ENCODE data around the gene DHRS7C.
A peak's percentile ranks its signal among the peaks of the same experiment; 100 is the strongest.
"Not testable (repeated sequence)": the region's sequence is repeated elsewhere in the genome, so short reads cannot be mapped to it uniquely, and the experiment has no call there.

Gene DHRS7C

GRCh38 chr17:9810100-9810949 lies 18.9 kb upstream of the DHRS7C start:
- DNase-seq, result no peak

DNA sequence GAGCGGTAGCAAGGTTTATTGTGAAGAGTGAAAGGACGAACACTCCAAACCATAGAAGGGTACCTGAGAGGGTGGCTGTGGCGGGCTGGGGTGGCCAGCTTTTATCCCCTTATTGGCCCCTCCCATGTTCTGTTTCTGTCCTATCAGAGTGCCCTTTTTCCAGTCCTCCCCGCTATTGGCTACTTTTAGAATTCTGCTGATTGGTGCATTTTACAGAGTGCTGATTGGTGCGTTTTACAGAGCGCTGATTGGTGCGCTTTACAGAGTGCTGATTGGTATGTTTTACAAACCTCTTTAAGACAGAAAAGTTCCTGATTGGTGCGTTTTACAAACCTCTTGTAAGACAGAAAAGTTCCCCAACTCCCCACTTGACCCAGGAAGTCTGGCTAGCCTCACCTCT lies 18.0 kb upstream of the DHRS7C start:
- DNase-seq, result no peak

- no peak for DNase-seq
Measured at GRCh38 chr17:9806699-9807098, 15.3 kb upstream of the DHRS7C start.

DNA sequence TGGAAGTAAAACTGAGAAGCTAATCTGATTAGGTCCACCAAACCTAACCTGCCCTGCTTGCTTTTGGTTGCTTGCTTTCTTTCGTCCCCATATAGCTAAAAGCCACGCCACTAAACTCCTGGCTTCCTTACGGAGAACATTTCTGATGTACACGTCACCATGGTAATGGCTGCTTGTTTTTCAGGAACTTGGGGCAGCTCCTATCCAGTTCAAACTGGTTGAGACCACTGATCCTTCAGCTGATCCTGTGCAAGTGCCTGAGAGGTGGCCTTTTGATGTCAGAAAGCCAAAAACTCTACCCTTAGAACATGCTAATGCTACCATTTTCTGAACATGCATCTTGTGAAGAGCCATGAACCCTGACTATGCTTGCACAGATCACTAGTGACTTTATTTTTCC lies 14.4 kb upstream of the DHRS7C start:
- no peak for DNase-seq

- DNase-seq, result no peak
Measured at GRCh38 chr17:9802697-9803096, 11.3 kb upstream of the DHRS7C start.

- DNase-seq, result no peak
Measured at GRCh38 chr17:9802294-9802693, 10.9 kb upstream of the DHRS7C start.

- DNase-seq, result no peak
Measured at GRCh38 chr17:9801505-9801904, 10.1 kb upstream of the DHRS7C start.

DNA sequence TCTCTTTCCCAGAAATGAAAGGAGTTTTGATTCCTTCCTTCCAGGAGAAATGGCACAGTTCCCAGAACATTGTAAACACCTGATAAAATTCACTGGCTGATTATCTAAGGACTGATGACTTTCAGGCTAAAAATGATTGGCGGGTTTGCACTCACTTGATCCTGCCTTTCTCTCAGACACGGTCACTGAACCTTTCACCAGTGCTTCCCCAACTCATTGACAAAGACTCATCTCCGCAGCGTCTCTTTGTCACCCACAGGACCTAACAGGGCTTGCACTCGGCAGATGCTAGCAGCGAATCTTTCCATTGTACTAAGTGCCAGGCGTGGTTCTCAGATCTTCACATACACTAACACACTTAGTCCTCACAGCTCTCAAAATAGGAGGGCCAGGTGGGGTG lies 7.3 kb upstream of the DHRS7C start:
- DNase-seq, result no peak

GRCh38 chr17:9798008-9798407 lies 6.6 kb upstream of the DHRS7C start:
- DNase-seq, result no peak

GRCh38 chr17:9792181-9792840 lies 919 bp upstream of the DHRS7C start:
- no peak for DNase-seq

- no peak for DNase-seq
Measured at GRCh38 chr17:9790316-9790715, 1.1 kb downstream of the DHRS7C start.

DNA sequence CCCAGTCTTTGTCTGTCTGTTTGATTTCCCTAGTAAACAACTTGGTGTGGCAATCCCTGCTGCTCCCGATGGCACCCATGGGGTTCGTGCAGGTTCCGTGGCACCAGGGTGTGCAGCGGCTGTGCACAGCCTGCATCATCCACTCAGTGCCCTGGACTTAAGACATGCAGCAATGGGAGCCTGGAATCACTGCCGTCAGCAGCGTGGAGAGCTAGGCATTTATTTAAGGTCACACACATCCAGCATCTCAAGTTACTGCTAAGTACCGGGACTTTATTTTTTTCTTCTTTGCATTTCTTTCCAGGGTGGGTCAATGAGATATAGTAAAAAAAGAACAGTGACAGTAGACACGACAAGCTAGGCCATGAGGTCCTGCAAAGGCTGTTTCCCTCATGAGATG lies 2.8 kb downstream of the DHRS7C start:
- DNase-seq, result no peak

GRCh38 chr17:9784544-9784943 lies 6.8 kb downstream of the DHRS7C start:
- no peak for DNase-seq

DNA sequence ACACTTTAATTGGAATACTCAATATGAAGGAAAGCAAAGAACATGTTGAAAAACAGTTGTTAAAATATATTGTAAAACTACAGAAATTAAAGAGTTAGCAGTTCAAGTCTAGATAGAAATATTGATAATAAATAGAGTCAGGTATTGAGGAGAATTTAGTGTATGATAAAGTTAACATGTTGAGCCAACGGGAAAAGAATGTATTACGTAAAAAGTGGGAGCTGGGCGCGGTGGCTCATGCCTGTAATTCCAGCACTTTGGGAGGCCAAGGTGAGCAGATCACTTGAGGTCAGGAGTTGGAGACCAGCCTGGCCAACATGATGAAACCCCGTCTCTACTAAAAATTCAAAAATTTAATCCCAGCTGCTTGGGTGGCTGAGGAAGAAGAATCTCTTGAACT lies 7.9 kb downstream of the DHRS7C start:
- DNase-seq, result not testable (repeated sequence)

- no peak for DNase-seq
Measured at GRCh38 chr17:9783050-9783449, 8.3 kb downstream of the DHRS7C start.

GRCh38 chr17:9780552-9780951 lies 10.8 kb downstream of the DHRS7C start:
- no peak for DNase-seq

DNA sequence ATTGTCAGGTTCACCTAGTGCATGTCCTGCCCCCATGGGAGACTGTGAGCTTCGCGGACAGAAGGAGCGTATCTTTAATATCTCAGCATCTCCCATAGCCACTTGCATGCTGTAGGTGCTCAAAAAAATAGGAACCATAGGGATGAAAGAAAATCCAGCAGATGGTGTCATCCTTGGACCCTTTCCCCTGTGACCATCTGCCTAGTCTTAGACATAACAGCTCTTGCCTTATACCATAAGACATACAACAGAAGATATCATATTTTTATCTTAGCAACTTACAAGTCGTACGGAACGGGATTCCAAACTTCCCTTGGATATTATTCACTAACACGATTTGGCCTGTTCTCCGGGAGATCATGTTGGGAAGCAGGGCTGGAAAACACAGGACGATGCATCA lies 14.5 kb downstream of the DHRS7C start:
- DNase-seq, result no peak

DNA sequence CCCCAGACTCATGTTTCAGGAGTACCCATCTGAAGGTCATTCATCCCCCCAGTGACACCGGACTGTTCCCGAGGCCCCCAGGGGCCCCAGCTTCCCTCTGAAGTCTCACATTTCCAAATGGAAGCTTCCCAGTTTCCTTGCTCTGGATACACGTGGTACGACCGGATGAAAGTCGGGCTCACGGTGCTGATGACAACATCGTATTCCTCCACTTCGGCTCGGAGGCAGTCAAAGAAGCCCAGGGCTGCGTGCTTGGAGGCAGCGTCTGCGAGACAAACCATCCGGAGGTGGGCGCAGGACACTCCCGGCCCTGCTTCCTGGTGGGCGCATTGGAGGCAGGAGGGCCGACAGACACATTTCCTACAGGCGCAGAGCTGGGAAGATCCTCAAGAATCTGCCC lies 18.7 kb downstream of the DHRS7C start:
- no peak for DNase-seq

DNA sequence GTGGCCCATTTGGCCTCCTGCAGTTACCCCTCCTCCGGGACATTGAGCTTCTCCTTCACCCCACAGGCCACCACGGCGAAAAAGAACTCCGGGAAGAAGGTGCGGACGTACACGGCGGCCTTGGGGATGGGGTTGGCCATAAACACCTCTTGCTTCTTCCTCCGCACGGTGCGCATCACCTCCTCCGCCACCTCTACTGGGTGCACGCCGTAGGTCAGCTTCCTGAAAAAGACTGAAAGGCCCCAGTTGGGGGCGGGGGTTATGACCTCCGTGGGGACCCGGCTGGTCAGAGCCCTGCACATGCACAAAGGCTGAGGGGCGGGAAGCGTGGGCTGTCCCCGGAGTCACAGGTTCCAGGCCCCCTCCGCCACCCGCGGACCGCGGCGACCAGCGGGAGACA lies 19.9 kb downstream of the DHRS7C start:
- DNase-seq, result no peak

DNA sequence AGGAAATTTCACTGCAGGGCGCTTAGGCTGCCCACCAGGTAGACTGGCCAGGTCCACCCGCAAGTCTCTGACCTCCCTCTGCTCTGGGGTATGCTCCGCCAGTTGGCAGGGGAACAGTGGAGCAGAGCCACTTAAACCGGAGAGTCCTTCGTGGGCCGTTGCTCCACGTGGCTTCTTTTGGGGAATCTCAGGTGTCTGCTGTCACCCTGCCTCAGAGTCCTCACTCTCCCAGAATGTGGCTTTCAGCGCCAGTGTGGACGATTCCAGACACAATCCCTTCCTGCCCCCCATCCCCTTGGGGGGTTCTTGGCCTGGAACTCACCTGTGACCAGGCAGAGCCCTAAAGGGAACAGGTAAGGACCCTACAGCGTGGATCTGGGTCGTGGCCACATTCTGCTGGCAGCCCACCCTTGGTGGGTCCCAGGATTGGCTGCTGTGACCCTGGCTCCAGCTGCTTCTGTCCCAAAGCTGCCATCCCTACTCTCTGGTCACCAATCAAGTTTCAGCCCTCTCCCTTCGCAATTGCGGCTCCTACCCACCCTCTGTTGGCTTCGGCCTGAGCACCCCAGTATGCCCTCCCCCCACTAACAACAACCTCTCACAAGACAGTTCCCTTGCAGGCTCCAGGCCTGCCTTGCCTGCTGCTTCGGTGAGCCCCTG lies 22.2 kb downstream of the DHRS7C start:
- no peak for DNase-seq

GRCh38 chr17:9768381-9768934 lies 22.9 kb downstream of the DHRS7C start:
- DNase-seq, result peak; percentile 16

DNA sequence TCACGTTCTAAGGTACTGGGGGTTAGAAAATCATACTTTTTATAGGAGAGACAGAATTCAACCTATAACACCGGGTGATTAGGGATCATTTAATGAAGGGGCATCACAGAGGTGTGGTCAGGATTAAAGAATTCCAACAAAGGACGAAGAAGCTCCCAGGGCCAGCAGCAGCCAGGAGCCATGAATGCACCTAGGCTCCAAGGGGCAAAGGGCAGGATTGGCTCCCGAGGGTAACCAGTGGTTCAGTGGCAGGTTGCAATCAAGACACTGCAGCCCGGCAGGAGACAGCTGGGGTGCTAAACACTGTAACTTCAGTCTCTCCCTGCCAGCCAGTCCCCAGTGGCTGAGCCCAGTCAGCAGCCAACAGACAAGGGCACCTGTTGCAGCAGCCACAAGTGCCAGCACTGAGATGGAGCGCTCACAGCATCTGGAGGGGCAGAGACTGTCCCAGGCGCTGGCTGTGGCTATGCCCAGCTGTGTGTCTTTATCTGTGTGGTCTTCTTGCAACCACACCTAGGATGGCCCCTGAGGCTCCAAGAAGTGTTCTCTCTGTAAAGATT lies 23.9 kb downstream of the DHRS7C start:
- DNase-seq, result no peak

GRCh38 chr17:9766970-9767369 lies 24.4 kb downstream of the DHRS7C start:
- DNase-seq, result no peak
